B cell (primary cell): ENCODE data around the gene FMNL1. TPM values are rescaled to one million over a fixed set of nuclear protein-coding genes. Genes with fewer than 3 reads are reported as not detected.

Source experiments
- ATAC-seq: fragments of 200-7000 bp; cut with Tn5 transposase; one replicate; pipeline ENCODE4 v1.10.0; 2021; ENCODE audit warnings: low read depth, mild to moderate bottlenecking, moderate number of reproducible peaks, moderate library complexity
- CTCF ChIA-PET: fragments of 350-600 bp; sonication (Branson Sonifier 250); formaldehyde crosslinking; loops from one replicate; lab custom pipeline; 2021; ENCODE audit warnings: antibody characterized with exemption, inconsistent platforms; lab: Charles Lee
- POLR2A ChIA-PET: fragments of 350-600 bp; sonication (Branson Sonifier 250); formaldehyde crosslinking; loops from one replicate; lab custom pipeline; 2021; ENCODE audit warnings: antibody characterized with exemption; lab: Charles Lee
- DNase-seq: peaks from one replicate; pipeline ENCODE4 v3.0.0; 2013
- H2AFZ ChIP-seq: 2 replicates; pipeline ENCODE4 v1.6.1; 2012; ENCODE audit warnings: mild to moderate bottlenecking, low read depth, low read length; ENCODE audit not compliant: insufficient read depth, poor library complexity, severe bottlenecking
- H3K27ac ChIP-seq, 2 donors: 1 replicate in 1 of 2; 2 replicates in 1 of 2; pipeline ENCODE4 v1.5.1; 2012 to 2013; ENCODE audit warnings: low read length in 2 of 2, mild to moderate bottlenecking in 2 of 2, moderate library complexity in 1 of 2
- H3K27me3 ChIP-seq, 4 experiments: fragments of 200-600 bp in 1 of 4; sonication (generic) in 1 of 4; replicated peaks in 1 of 4; 1 replicate in 2 of 4; 2 replicates in 2 of 4; pipeline versions ENCODE4 v1.6.1 to v1.7.0; 2013 to 2016; ENCODE audit warnings: low read length in 3 of 4, mild to moderate bottlenecking in 2 of 4, mixed read lengths in 1 of 4, moderate library complexity in 1 of 4; ENCODE audit not compliant: insufficient read depth in 4 of 4, control insufficient read depth in 3 of 4; ENCODE audit errors: control extremely low read depth in 1 of 4
- H3K36me3 ChIP-seq, 2 experiments: replicated peaks in 1 of 2; 1 replicate in 1 of 2; 2 replicates in 1 of 2; pipeline versions ENCODE4 v1.6.1 to v1.7.1; 2013; ENCODE audit warnings: low read length in 1 of 2; ENCODE audit not compliant: insufficient read depth in 2 of 2, control insufficient read depth in 1 of 2; ENCODE audit errors: control extremely low read depth in 1 of 2, extremely low read depth in 1 of 2
- H3K4me1 ChIP-seq, 2 donors: fragments of 200-600 bp in 1 of 2; sonication (generic) in 1 of 2; 1 replicate in 1 of 2; 2 replicates in 1 of 2; pipeline versions ENCODE4 v1.5.1 to v1.6.1; 2013 to 2017; ENCODE audit warnings: low read length in 2 of 2; ENCODE audit not compliant: control insufficient read depth in 2 of 2, insufficient read depth in 2 of 2
- H3K4me2 ChIP-seq: replicated peaks from 2 replicates; pipeline ENCODE3; 2012; ENCODE audit warnings: mild to moderate bottlenecking, low read depth, low read length; ENCODE audit not compliant: poor library complexity, severe bottlenecking
- H3K4me3 ChIP-seq, 5 experiments: fragments of 200-600 bp in 1 of 5; sonication (generic) in 1 of 5; 1 replicate in 3 of 5; 2 replicates in 2 of 5; pipeline versions ENCODE4 v1.5.1 to v1.7.0; 2011 to 2016; ENCODE audit warnings: low read length in 4 of 5, mild to moderate bottlenecking in 4 of 5, low read depth in 2 of 5, control low read depth in 1 of 5, moderate library complexity in 1 of 5; ENCODE audit not compliant: insufficient read depth in 1 of 5; ENCODE audit errors: control extremely low read depth in 1 of 5, extremely low read depth in 1 of 5
- H3K79me2 ChIP-seq: fragments of 200-600 bp; sonication (generic); one replicate; pipeline ENCODE4 v1.6.0; 2016; ENCODE audit warnings: low read length; ENCODE audit not compliant: control insufficient read depth, insufficient read depth
- H3K9ac ChIP-seq: fragments of 200-600 bp; sonication (generic); 2 replicates; pipeline ENCODE4 v1.6.1; 2017; ENCODE audit warnings: mild to moderate bottlenecking, low read length, moderate library complexity
- H3K9me3 ChIP-seq, 3 donors: one replicate each; pipeline versions ENCODE4 v1.6.1 to v1.7.1; 2013; ENCODE audit warnings: low read length in 2 of 3; ENCODE audit not compliant: control insufficient read depth in 2 of 3, insufficient read depth in 1 of 3; ENCODE audit errors: control extremely low read depth in 1 of 3
- H4K20me1 ChIP-seq: 2 replicates; pipeline ENCODE4 v1.6.0; 2012; ENCODE audit warnings: mild to moderate bottlenecking, low read length; ENCODE audit not compliant: insufficient read depth, control insufficient read depth, poor library complexity, severe bottlenecking
- H3K27ac Mint-ChIP-seq: one replicate; pipeline ENCODE4 v1.8.0; 2021; ENCODE audit warnings: mixed read lengths
- H3K27me3 Mint-ChIP-seq: one replicate; pipeline ENCODE4 v1.8.0; 2021; ENCODE audit warnings: mixed read lengths
- H3K4me1 Mint-ChIP-seq: one replicate; pipeline ENCODE4 v1.8.0; 2021; ENCODE audit warnings: mixed read lengths
- H3K4me3 Mint-ChIP-seq: one replicate; pipeline ENCODE4 v1.8.0; 2021; ENCODE audit warnings: mixed read lengths
- H3K9me3 Mint-ChIP-seq: one replicate; pipeline ENCODE4 v1.8.0; 2022; ENCODE audit warnings: mixed read lengths; ENCODE audit not compliant: insufficient read depth
- CTCF ChIP-seq: fragments of 200-600 bp; IDR thresholded peaks from one replicate; pipeline ENCODE4 v1.8.0; 2022; ENCODE audit warnings: antibody characterized with exemption, mild to moderate bottlenecking
- EZH2 ChIP-seq: IDR thresholded peaks from 2 replicates; pipeline ENCODE4 v1.6.1; 2012; ENCODE audit warnings: borderline replicate concordance, low read depth, mild to moderate bottlenecking, moderate library complexity, low read length; ENCODE audit not compliant: insufficient read depth, poor library complexity, severe bottlenecking
- WGBS: methylation state at CpG from one replicate; pipeline ENCODE4 v1.1.5; 2013; ENCODE audit warnings: missing lambda C conversion rate; ENCODE audit not compliant: insufficient coverage; 5-methylcytosine and 5-hydroxymethylcytosine counted together
- intact Hi-C: fragments of 100-400 bp; cut with micrococcal nuclease; formaldehyde crosslinking; loops from one replicate; pipeline ENCODE4 v1.10.0; 2022
- polyA plus RNA-seq: library from polyadenylated mRNA; depleted of rRNA; stranded (reverse); fragments of >200 nt; gene quantifications from 2 replicates; pipeline ENCODE4 v1.2.3, GENCODE V29; 2012
- total RNA-seq, 2 donors: library from RNA; stranded (reverse); fragments of 120-200 nt in 1 of 2; gene quantifications; 1 replicate in 1 of 2; 2 replicates in 1 of 2; pipeline versions ENCODE4 v1.2.3 to v1.2.4, GENCODE V29; 2013 to 2022

FMNL1 gene
- total and polyA plus RNA-seq, 2 donors (not counting 1 experiment from before 2014, with no cell fraction given) = 386 to 663 TPM

DNA sequence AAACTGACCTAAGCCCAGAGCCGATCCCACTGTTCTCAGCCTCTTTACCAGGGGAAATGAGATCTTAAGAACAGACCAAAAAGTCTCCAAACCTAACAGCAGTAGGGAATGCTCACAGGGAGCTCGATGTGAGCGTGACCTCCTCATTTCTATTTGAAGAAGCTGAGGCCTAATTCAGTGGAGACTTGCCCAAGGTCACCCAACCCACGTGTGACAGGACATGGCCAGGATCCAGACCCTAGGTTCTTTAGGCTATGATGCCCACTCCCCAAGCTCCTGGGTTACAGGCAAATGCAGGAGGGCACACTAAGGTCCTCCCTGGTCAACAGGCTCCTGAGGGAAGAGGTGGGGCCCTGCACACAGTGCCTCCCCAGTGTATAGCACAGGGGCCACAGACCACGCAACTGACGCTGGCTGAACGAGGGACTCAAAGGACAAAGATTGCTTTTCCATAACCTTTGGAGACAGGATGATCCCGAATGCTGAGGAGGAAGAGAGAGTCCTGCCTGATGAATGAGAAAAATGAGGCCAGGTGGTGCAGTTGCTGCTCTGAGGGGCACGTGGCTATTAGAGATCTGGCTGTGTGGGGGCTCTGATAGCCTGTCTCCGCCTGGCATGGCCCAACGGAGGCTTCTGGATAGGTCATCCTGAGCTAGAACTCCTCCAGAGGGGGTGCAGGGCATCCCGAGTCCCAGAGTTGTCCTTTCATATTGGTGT is 71.2 kb downstream of the FMNL1 start:
- Histone ChIP-seq H4K20me1 (peaks cover 84% of the 10 kb centered on the region), H3K4me2 (no peak overlapping the region), H3K9ac (no peak overlapping the region), H3K79me2 (peaks cover 94% of the 10 kb centered on the region), H3K4me3 (no peak overlapping the region), H2AFZ (no peak overlapping the region), H3K36me3 (peaks cover 3 to 53% of the 10 kb centered on the region in 2 experiments), H3K27ac (no peak overlapping the region), H3K27me3 (no peaks in the 10 kb centered on the region), H3K9me3 (peaks cover 0 to 6% (median 0%) of the 10 kb centered on the region in 3 donors), H3K4me1 (peaks cover 69 to 78% of the 10 kb centered on the region in 2 donors)
- Mint-ChIP-seq H3K4me3 (peak overlapping the region; percentile 56), H3K27ac (peak overlapping the region; percentile 86), H3K27me3 (no peaks in the 10 kb centered on the region), H3K9me3 (no peaks in the 10 kb centered on the region), H3K4me1 (peaks cover 72% of the 10 kb centered on the region)
- TF ChIP-seq EZH2 = no peak
- TF ChIP-seq CTCF = no peak
- ChIA-PET CTCF (interaction anchor here (0.9 to 5.4 kb wide), 12 partner anchors 7 to 157 kb away, joined by 3 to 44 read pairs (median 4); partner anchors contain the start of genes ACBD4 and MAP3K14), POLR2A (interaction anchor here (0.6 to 0.9 kb wide), 3 partner anchors 18 to 336 kb away, joined by 3 to 5 read pairs (median 3); no protein-coding TSS in a partner anchor)
- DNase-seq = no peak
- no peak for ATAC-seq
- WGBS = 92% methylated on average over 12 of the region's 12 CpGs
- intact Hi-C loops = no loop called here
